Measurements from ENCODE around the gene TSPEAR. TPM values are rescaled to one million over a fixed set of nuclear protein-coding genes. Genes with fewer than 3 reads are reported as not detected.
A peak's percentile ranks its signal among the peaks of the same experiment; 100 is the strongest.

Gene TSPEAR
- total RNA-seq, 2 donors from 2014 or later, result 1.5 to 6.0 TPM

DNA sequence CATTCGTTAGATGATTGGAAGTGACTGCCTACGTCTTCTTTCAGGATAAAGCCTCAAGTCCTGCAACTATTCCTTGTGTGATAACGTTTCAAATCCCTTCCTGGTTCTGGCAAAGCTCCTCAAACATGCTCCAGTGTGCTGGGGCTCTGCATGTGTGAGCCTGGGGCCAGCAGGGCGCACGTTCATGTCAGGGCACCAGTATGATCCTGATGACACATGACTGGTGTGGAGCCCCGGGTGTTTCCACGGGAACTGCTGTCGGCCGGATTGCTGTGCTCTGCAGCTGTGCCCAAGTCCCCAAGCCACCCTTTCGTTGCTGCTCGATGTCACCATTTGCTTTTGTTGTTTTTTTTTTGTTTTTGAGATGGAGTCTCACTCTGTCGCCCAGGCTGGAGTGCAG, 192.7 kb downstream of the TSPEAR start:
- no peaks in the 10 kb centered on the region for H3K27me3 Mint-ChIP-seq (ENCODE audit: insufficient read depth)
- H3K36me3 ChIP-seq (ENCODE audit: control insufficient read depth, insufficient read depth, low read length), result no peaks in the 10 kb centered on the region
- peaks cover 2% of the 10 kb centered on the region for H3K9me3 Mint-ChIP-seq
- no peak overlapping the region for H3K27ac Mint-ChIP-seq
- no peaks in the 10 kb centered on the region for H3K4me1 Mint-ChIP-seq
- H3K27me3 ChIP-seq (ENCODE audit: control insufficient read depth, insufficient read depth, low read length, poor library complexity, severe bottlenecking), result no peaks in the 10 kb centered on the region
- H3K4me3 ChIP-seq (ENCODE audit: low read length), result no peak overlapping the region
- TF ChIP-seq, protein P1, sequence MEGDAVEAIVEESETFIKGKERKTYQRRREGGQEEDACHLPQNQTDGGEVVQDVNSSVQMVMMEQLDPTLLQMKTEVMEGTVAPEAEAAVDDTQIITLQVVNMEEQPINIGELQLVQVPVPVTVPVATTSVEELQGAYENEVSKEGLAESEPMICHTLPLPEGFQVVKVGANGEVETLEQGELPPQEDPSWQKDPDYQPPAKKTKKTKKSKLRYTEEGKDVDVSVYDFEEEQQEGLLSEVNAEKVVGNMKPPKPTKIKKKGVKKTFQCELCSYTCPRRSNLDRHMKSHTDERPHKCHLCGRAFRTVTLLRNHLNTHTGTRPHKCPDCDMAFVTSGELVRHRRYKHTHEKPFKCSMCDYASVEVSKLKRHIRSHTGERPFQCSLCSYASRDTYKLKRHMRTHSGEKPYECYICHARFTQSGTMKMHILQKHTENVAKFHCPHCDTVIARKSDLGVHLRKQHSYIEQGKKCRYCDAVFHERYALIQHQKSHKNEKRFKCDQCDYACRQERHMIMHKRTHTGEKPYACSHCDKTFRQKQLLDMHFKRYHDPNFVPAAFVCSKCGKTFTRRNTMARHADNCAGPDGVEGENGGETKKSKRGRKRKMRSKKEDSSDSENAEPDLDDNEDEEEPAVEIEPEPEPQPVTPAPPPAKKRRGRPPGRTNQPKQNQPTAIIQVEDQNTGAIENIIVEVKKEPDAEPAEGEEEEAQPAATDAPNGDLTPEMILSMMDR (conservative IDR thresholded peaks at IDR 0.05), result no peak
- no peak overlapping the region for H3K4me3 Mint-ChIP-seq
- peaks cover under 1% of the 10 kb centered on the region for H3K9me3 ChIP-seq (ENCODE audit: control insufficient read depth, low read length)
- no peak for DNase-seq
- 91% methylated on average over 7 to 11 of the region's 12 CpGs for WGBS, 2 experiments (ENCODE audit: insufficient coverage in 1 of 2, insufficient read length in 1 of 2)
- H3K36me3 Mint-ChIP-seq (ENCODE audit: low read depth), result no peaks in the 10 kb centered on the region
- no peaks in the 10 kb centered on the region for H3K4me1 ChIP-seq (ENCODE audit: control insufficient read depth, insufficient read depth, low read length)
- H3K9ac ChIP-seq (ENCODE audit: extremely low read depth, low read length, poor library complexity, severe bottlenecking), result no peak overlapping the region
- no peak overlapping the region for H3K27ac ChIP-seq (ENCODE audit: low read depth, low read length)

DNA sequence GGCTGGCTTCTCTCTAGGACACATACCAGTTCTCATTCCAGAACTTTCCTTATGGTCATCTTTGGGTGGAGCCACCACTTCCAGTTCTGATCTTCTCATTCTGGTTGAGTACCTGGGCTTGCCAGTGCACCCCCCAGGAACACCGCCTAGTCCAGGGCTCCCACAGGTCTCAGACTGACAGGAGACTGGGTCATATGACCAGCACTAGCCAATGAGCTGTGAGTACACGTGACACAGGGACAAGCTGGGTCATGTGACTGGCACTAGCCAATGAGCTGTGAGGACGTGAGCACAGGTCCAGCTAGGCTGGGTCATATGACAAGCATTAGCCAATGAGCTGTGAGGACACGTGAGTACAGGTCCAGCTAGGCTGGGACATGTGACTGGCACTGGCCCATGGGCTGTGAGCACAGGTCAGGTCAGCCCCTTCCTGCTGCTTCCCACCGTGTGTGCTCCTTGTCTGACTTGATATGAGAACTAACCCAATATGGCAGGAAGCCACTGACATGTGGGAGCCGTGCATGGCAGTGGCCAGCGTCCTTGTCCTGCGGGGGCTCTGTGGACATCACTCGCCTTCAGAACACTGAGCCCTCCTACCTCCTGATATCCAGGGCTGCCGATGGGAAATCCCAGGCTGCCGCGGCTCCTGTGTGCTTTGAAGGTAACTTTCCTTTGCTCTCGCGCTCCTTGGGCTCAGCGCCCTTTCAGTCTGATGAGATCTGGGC, 194.0 kb downstream of the TSPEAR start:
- no peaks in the 10 kb centered on the region for H3K36me3 ChIP-seq (ENCODE audit: control insufficient read depth, insufficient read depth, low read length)
- no peak overlapping the region for H3K9ac ChIP-seq (ENCODE audit: extremely low read depth, low read length, poor library complexity, severe bottlenecking)
- no peak overlapping the region for H3K27ac ChIP-seq (ENCODE audit: low read depth, low read length)
- H3K4me1 ChIP-seq (ENCODE audit: control insufficient read depth, insufficient read depth, low read length), result no peaks in the 10 kb centered on the region
- peaks cover 2% of the 10 kb centered on the region for H3K9me3 Mint-ChIP-seq
- DNase-seq, result peak; percentile 74
- H3K4me3 ChIP-seq (ENCODE audit: low read length), result no peak overlapping the region
- H3K36me3 Mint-ChIP-seq (ENCODE audit: low read depth), result no peaks in the 10 kb centered on the region
- TF ChIP-seq, protein P1 (conservative IDR thresholded peaks at IDR 0.05), result no peak
- no peaks in the 10 kb centered on the region for H3K4me1 Mint-ChIP-seq
- H3K4me3 Mint-ChIP-seq, result no peak overlapping the region
- WGBS, 2 experiments (ENCODE audit: insufficient coverage in 1 of 2, insufficient read length in 1 of 2), result 93 to 97% methylated on average over 14 to 15 of the region's 15 CpGs
- no peaks in the 10 kb centered on the region for H3K27me3 ChIP-seq (ENCODE audit: control insufficient read depth, insufficient read depth, low read length, poor library complexity, severe bottlenecking)
- peak overlapping the region; percentile 36 for H3K27ac Mint-ChIP-seq
- no peaks in the 10 kb centered on the region for H3K9me3 ChIP-seq (ENCODE audit: control insufficient read depth, low read length)
- no peaks in the 10 kb centered on the region for H3K27me3 Mint-ChIP-seq (ENCODE audit: insufficient read depth)

DNA sequence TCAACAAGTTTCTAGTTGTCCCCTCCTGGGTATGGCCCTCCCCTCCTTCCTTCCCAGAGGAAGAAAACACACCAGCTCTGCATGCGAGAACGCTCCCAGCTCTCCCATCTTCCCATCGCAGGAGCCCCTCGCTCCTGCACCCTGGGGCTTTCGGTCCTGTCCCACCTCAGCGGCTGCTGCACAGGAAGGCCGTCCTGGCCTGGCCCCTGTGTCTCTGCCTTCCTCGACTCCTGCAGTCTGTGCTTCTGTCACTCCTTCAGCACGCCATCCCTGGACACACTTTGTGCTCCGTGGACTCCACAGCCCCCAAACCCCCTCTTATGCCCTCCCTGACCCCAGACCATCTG, 194.6 kb downstream of the TSPEAR start:
- peaks cover 2% of the 10 kb centered on the region for H3K9me3 Mint-ChIP-seq
- H3K36me3 ChIP-seq (ENCODE audit: control insufficient read depth, insufficient read depth, low read length), result no peaks in the 10 kb centered on the region
- no peak overlapping the region for H3K4me3 ChIP-seq (ENCODE audit: low read length)
- WGBS, 2 experiments (ENCODE audit: insufficient coverage in 1 of 2, insufficient read length in 1 of 2), result 93 to 100% methylated on average over 9 to 10 of the region's 10 CpGs
- H3K27ac Mint-ChIP-seq, result peak overlapping the region; percentile 36
- H3K27ac ChIP-seq (ENCODE audit: low read depth, low read length), result no peak overlapping the region
- TF ChIP-seq, protein P1 (conservative IDR thresholded peaks at IDR 0.05), result no peak
- H3K27me3 ChIP-seq (ENCODE audit: control insufficient read depth, insufficient read depth, low read length, poor library complexity, severe bottlenecking), result no peaks in the 10 kb centered on the region
- no peaks in the 10 kb centered on the region for H3K27me3 Mint-ChIP-seq (ENCODE audit: insufficient read depth)
- H3K4me3 Mint-ChIP-seq, result no peak overlapping the region
- DNase-seq, result no peak
- no peaks in the 10 kb centered on the region for H3K36me3 Mint-ChIP-seq (ENCODE audit: low read depth)
- no peaks in the 10 kb centered on the region for H3K4me1 ChIP-seq (ENCODE audit: control insufficient read depth, insufficient read depth, low read length)
- H3K9ac ChIP-seq (ENCODE audit: extremely low read depth, low read length, poor library complexity, severe bottlenecking), result no peak overlapping the region
- H3K4me1 Mint-ChIP-seq, result no peaks in the 10 kb centered on the region
- H3K9me3 ChIP-seq (ENCODE audit: control insufficient read depth, low read length), result no peaks in the 10 kb centered on the region

All from endodermal cell (in vitro differentiated cells).